Measurements from ENCODE around the gene GPR55.

GPR55 gene

DNA sequence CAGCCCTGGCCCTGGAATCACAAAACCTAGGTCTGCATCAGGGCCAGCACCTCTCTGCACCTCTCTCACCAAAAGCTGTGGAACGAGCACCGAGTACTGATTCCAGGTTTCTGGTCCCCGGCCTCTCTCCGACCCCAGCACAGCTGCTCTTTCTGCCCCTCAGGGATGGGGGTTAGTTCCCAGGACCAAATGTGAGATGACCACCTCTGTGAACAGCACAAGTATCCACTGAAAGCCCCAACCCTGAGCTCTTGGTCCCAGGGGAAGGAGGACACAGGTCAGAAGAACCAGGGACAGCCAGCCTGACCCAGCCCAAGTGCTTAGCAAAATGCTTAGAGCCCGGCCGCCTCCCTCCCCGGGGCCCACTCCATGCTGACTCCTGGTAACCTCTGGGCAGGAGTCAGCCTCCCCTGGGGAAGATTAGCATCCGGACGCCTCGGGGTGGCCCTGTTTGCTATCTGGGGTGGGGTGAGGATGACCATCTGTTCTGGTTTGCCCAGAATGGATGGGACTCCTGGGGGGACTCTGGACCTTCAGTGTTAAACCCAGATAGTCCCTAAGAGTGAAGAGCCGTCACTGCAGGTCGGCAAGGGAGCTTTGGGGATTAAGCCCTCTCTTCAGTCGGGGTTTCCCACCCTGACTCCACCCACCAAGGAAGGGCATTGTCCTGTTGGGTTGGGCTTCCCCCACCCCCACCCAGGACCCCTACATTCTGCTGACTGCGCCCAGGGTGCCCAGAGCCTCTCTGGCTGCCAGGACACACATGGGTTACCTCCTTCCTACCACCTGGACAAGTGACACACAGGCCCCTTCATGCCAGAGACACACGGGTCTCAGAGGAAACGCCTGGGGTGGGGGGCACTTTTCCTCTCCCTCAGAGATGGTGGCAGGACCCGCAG lies 9.4 kb upstream of the GPR55 start:
- no peak for DNase-seq (ENCODE audit: low read depth in 2 of 2)

DNA sequence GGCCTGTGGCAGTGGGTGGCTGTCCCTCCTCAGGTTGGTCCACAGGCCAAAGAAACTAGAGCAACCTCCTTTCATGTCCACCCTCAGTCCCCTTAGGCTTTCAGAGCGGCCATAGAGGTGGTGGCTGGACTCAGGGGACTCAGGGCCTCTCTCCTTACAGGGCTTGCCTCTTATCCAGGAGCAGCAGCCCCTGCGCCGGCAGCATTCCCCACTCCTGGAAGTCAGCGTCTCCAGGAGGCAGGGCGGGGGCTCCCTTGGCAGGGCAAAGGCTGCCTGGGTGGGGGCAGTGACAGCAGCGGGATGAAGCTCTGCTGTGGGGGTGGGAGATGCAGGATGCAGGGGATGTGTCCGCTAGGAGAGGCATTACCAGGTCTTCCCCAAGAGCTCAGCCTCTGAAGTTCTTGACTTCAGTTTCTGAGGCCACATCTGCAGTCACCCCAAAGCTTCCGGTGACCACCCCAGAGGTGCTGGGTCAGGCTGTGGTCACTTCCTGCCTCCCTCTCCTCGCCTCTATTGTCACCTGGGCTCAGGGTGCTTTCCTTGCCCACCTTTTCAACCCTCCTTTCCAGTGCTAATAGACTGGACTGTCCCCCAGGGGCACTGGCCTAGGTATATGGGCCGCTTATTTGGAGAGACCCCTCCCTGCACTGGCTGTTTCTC lies 8.6 kb upstream of the GPR55 start:
- no peak for DNase-seq (ENCODE audit: low read depth in 2 of 2)

- no peak for DNase-seq (ENCODE audit: low read depth in 2 of 2)
Observed at GRCh38 chr2:230932556-230933511, 7.8 kb upstream of the GPR55 start.

DNA sequence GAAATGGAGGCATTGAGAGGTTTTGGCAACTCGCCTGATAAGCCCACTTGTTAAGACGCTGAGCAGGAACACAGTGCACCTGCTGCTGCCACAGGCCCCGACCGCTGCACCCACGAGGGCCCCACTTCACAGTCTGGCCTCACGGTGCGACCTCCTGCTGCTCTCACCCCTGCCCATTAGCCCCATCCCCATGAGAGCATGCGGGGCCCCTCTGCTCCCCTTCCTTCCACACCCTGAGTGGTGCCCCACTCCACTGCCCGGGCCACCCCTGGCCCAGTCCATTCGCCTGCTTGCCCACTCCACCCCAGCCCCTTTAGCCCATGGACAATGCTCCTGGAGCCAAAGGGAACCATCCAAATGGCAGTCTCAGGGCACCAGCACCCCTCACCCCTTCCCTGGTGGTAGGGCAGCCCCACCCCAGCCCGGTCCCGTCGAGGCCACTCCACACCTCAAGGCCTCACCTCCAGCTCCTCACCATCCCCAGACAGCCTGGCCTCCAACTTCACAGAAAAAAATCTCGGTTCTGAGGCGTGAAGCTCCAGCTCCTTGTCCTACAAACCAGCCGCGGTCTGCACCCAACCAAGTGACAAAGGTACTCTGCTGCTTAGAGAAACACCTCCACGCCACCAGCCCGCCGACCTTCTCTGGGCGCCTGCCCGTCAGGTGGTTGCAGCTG lies 6.7 kb upstream of the GPR55 start:
- DNase-seq (ENCODE audit: low read depth in 2 of 2) = no peak

- no peak for DNase-seq (ENCODE audit: low read depth in 2 of 2)
Observed at GRCh38 chr2:230930928-230931555, 6.0 kb upstream of the GPR55 start.

DNA sequence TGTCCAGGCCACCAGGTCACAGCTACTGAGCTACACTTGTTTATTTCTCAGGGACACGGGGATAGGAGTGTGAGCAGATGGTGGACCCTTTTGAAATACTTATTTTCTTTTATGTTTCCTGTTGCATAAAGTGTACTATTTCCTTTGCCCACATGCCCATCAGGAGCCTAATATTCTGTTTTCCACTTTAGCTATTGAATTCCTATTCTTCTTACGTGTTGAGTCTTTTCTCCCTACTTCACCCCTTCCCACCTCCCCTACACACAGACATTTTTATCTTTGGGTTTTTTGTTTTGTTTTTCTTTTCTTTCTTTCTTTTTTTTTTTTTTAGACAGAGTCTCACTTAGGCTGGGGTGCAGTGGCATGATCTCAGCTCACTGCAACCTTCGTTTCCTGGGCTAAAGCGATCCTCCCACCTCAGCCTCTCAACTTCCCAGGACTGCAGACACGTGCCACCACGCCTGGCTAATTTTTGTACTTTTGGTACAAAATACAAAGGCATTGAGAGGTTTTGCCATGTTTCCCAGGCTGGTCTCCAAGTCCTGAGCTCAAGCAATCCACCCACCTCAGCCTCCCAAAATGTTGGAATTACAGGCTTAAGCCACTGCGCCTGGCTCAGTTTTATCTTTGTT lies 5.2 kb upstream of the GPR55 start:
- DNase-seq (ENCODE audit: low read depth in 2 of 2) = no peak

GRCh38 chr2:230929381-230930148 lies 4.5 kb upstream of the GPR55 start:
- no peak for DNase-seq (ENCODE audit: low read depth in 2 of 2)

- DNase-seq (ENCODE audit: low read depth in 2 of 2) = no peak
Observed at GRCh38 chr2:230928701-230929380, 3.8 kb upstream of the GPR55 start.

- DNase-seq (ENCODE audit: low read depth in 2 of 2) = no peak
Observed at GRCh38 chr2:230927711-230928341, 2.8 kb upstream of the GPR55 start.

DNA sequence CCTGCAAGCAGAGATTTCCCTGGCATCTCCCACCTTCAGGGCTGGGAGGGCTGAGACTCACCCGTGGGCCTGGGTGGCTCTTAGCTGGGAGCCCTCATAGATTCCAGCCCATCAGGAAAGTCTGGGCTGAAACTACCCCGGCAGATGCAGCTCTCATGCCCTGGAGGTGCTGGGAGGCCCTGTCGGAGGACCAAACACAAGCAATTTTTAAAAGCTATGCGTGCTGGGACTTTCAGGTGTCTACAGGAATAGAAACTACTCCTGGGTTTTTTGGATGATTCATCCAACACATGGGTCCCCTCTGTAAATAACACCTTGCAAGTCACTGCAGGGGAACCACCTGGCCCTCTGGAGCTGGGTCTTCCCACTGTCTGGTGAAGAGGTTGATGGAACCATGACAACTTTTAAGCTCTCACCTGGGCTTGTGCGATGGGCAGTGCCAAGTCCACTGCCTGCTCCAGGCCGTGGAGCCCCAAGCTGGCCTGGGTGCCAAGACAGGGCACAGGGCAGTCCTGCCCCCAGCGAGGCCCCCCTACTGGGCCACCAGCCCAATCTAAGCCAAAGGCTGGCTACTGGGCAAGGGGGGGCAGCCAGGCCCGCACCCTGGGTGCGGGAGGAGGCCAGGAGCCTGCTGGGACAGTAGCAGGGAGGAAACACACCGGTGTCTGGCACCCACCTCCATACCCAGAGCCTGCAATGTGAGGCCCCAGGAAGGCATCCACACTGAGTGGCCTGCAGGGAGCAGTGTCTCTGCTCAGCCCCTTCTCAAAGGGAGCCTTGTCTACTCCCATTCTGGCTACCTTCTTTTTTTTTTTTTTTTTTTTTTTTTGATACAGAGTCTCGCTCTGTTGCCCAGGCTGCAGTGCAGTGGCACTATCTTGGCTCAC lies 1.1 kb upstream of the GPR55 start:
- DNase-seq (ENCODE audit: low read depth in 2 of 2) = peak in 1 of 2 donors; percentile 30

- no peak for DNase-seq (ENCODE audit: low read depth in 2 of 2)
Observed at GRCh38 chr2:230925443-230925878, 419 bp upstream of the GPR55 start.

DNA sequence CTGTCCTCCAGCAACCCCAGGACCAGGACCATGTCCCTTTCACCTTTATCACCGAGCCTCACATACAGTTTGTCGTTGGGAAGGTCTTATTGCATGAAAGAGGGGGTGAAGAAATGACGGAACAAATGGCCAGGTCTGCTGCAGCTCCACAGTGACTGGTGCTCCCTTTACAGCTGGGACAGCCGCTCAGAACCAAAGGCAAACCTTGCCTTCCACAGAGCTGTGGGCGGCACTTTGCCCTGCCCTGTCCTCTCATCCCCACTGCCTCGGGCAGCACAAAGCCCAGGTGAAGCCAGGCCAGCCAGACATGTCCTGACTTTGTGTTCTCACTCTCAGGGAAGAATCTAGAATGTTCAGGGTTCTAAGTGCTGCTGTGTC lies 961 bp downstream of the GPR55 start:
- DNase-seq (ENCODE audit: low read depth in 2 of 2) = no peak

GRCh38 chr2:230922951-230923717 lies 1.9 kb downstream of the GPR55 start:
- no peak for DNase-seq (ENCODE audit: low read depth in 2 of 2)

DNA sequence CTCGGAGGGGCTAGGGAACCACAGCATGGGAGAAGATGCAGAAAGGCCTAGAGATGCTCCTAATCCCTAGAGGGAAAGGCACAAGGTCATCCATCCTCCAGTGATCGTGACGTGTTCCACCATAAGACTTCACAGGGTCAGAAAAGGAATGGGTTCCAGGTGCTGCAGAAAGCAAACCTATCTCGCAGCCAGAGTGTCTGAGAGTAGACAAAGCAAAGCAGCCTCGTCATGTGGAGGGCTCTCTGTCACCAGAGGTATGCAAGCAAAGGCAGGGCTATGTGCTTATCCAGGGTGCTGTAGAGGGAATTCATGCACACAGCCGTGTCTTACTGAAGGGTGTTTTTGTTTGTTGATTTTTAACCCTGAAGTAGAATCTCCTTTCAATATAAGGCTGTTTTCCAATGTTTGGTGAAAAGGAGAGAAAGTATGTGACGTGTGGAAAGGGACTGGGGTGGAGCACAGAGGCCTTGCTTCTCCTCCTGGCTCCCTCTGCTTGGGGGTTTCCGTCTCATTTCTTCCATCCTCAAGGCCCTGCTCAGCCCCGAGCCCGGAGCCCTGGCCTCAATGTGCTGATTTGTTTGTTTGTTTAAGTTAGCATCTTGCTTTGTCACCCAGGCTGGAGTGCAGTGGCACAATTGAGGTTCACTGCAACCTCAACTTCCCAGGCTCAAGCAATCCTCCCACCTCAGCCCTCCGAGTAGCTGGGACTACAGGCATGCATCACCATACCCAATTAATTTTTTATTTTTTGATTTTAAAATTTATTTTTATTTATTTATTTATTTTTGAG lies 3.0 kb downstream of the GPR55 start:
- no peak for DNase-seq (ENCODE audit: low read depth in 2 of 2)

DNA sequence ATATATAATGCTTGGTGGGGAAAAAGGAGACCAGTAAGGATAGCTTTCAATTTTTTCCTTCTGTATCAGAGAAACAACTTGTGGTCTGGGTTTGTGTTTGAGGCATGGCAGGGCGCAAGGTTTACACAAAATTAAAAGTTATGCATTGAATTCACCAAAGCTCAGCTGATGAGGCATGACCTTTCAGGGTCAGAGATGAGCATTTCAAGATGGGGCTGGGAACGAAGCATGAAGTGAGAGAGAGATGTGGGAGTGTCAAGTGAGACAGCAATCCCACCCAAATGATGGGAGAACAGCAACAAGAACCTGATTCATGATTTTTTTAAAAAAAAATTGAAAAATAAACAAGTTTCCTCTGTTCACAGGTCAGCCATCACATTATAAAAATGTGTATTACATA lies 4.9 kb downstream of the GPR55 start:
- DNase-seq (ENCODE audit: low read depth in 2 of 2) = no peak

GRCh38 chr2:230919681-230920080 lies 5.4 kb downstream of the GPR55 start:
- DNase-seq (ENCODE audit: low read depth in 2 of 2) = no peak

All from stimulated activated CD8-positive, alpha-beta memory T cell treated with anti-CD3 and anti-CD28 coated beads, Interleukin-2, amount 100 ng/mL, for 48 hours (primary cell).